LoVo (cell line): ENCODE measurements around the gene TDRD1.
A peak's percentile ranks its signal among the peaks of the same experiment; 100 is the strongest.

Experiments
- DNase-seq: peaks from one replicate; pipeline ENCODE4 v3.0.0-alpha.2; 2016; ENCODE audit warnings: low spot score

Gene TDRD1

DNA sequence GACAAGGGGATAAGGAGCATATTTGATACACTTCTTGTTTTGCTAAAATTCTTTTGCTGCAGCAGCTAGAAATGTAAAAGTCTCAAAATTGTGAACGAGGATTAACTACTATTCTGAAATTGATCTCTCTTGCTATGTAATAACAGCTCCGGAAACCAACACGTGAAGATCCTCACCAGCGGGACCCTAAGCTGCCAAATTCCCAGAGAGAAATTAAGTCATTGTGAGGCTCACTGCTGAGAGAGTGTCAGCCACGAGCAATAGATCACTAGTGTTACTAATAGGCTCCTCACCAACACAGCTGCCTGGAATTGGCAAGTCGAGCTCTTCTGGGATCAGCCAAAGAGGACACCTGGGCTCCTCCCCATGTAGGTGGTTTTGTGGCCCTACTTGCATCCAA, 54.3 kb downstream of the TDRD1 start:
- no peak for DNase-seq

DNA sequence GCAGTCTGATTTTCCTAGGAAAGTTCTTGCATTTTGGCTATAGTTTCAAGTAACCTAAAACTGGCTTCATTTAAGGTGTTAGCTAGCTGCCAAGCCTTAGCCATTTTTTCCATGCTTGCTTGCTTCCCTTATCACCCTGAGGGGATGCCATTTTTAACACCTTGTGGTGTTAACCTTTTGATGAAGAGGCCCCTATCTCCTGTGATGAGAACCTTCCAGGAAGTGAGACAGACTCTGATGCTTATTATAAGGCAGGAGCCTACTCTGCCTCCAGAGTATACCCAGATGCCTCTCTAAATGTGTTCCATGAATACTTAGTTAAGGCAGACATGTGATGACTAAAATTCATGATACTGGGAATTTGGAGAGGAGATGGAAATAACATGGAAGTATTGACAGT, 55.0 kb downstream of the TDRD1 start:
- DNase-seq: no peak

DNA sequence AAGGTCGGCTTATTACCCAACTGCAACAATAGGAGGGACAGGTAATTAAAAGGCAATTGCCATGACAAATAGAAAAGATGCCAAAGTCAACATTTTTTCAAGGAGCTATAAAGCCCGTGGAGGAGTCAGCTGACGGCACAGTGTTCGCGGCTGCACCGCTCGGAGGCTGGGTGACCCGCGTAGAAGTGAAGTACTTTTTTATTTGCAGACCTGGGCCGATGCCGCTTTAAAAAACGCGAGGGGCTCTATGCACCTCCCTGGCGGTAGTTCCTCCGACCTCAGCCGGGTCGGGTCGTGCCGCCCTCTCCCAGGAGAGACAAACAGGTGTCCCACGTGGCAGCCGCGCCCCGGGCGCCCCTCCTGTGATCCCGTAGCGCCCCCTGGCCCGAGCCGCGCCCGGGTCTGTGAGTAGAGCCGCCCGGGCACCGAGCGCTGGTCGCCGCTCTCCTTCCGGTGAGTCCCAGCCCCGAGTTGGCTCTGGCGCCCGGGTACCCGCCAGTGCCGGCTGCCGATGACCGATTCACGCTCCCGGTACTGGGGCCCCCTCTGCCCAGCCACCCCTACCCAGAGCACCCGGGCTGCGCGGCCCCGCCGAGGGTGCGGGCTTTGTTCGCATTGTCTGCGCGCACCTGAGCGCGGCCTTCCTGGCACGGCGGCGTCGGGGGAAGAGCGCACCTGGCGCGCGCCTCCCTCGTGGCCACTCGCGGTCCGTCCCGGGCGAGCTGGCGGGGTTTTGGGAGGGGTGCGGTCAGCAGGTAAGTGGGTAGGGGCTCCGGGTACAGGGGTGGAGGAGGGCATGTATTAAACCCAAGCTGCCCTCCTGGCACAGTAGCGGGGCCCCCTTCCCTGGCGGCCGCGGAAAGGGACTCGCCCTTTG, 60.2 kb downstream of the TDRD1 start, which contains the start of gene VWA2:
Gene VWA2 (plus strand): TSS at position 138 of the 877 bp plus-strand sequence. CDS start 9,460 bp downstream, outside the sequence.
- peak; percentile 59 for DNase-seq

DNA sequence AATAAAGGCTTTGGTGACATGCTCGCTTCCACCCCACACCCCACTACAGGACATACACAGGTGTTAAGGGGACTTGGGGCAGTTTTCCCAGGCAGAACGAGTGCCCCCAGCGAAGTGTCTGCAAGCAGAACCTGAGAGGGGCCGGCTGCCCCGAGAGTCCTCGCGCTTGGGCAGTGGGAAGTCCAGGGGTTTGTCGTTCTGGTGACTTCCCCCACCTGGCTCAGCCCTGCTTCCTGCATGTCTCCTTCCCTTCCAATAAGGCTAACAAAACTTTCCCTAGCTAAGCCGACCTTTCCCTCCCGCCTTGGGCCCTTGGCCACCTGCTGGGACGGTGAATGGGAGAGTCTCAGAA, 60.8 kb downstream of the TDRD1 start:
- DNase-seq: no peak

DNA sequence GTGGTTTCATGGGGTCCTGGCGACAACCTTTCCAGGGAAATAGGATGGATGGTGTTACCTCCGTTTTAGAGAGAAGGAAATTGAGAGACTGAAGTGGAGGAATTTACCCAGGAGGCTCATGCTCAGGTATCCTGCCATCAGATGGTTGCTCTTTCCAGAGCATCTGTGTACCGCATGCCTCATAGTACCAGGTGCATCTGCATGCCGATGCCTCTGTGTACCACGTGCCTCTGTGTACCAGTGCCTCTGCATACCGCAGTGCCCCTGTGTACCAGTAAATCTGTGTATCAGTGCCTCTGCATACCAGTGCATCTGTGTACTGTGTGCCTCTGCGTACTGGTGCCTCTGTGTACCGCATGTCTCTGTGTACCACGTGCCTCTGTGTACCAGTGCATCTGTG, 63.1 kb downstream of the TDRD1 start:
- DNase-seq: no peak

DNA sequence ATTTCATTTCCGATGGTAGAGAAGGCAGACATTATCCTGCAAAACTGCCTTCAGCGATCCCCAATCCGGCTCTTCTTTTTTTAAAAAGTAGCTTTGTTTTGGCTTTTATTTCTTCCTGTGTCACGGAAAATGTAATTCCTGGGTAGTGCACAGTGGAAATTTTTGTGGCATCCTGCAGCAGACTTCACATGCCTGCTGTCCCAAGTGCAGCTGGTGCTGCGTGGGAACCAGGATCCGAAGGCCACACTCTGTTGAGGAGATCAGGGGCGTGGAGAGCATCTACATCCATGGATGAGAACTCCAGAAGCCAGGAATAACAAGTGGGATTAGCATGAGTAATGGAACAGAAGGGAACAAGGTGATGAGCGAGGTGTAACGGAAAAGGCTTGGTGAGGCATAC, 64.5 kb downstream of the TDRD1 start:
- DNase-seq: no peak

DNA sequence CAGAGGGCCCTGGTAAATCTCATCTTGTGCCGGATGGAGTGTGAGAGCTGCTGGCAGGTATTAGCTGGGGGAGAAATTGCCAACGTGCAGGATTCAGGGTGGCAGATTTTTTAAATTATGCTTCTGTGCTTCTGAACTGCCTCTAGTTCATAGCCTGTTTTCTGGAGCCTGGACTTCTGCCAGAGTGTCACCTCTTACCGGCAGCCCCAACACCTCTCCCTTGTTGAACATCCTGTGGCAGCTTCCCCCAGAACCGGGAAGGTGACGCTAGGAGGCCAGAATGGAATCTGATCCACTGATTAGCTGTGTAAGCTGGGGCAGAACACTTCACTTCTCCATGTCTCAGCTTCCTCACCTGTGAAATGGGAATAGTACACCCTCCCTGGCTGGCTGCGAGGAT, 65.0 kb downstream of the TDRD1 start:
- DNase-seq: no peak

DNA sequence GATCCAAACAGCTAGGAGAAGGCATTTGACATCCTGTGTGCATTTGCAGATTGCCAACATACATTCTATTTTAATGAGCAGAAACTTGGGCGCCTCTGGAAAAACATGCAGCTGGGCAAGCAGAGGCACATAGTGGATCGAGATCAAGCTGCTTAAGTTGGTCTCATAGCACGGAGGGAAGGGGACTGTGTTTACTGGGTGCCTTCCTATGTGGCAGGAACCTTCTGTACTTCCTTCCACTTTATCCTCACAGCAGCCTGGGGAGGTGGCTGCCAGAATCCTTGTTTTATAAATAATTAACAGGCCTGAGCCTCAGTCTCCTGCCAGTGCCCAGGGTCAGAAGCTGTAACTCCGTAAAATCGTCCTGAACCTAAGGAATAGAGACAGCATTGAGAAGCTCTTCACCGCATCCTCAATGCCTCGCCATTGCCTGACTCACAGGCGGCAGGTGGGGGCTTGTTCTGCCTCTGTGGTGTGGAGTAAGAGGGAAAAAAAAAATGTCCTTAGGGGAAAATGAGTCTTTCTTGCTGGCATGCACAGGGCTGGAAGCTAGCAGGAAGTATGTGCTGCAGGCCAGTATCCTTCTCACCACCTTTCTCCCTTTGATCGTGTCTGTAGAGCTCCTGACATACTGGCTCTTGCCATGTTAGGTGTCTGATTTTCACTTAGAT, 66.1 kb downstream of the TDRD1 start:
- DNase-seq: peak; percentile 18

DNA sequence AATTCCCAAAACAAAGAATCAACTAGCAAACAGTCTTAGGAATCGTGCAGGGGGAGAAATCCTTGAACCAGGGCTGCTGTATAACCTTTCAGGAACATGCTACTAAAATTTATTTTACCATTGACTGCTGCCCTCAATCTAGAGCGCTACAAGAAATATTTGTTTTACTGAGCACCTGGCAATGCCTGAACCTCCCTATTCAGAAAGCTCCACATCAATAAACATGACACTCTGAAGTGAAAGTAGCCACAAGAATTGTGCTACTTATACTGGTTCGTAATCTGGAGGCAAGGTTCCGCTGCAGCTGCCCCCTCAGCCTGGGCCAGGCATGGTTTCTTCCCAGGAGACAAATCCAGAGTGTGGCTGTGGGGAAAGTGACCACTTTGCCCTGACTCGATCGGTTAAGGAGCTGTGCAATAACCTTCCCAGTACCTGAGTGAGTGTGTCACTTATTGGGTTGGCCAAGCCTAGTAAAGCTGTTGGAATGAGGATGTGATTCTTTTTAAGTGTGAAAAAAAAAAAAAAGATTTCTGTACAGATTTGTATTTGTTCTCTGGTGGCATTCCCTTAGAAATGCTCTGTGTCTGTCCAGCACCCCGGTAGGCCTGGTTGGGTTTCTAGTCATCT, 67.6 kb downstream of the TDRD1 start:
- DNase-seq: peak; percentile 81

DNA sequence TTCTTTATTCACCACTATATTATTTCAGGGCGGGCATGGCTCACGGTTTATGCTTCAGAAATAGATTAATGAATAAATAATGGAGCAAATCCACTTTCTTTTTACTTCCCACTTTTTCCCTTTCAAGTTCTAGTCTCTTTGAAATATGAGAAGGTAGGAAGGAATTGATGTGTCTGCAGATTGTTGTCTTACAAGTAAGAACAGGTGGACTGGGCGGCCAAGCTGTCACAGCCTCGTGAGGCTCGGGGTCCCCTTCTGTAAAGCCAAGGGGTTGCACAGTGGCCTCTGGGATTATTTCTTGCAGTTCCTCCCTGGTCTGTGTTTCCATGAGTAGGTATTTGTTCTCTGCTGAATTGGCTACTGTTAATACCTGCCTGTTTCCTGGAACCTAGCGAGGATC, 71.1 kb downstream of the TDRD1 start:
- DNase-seq: no peak

DNA sequence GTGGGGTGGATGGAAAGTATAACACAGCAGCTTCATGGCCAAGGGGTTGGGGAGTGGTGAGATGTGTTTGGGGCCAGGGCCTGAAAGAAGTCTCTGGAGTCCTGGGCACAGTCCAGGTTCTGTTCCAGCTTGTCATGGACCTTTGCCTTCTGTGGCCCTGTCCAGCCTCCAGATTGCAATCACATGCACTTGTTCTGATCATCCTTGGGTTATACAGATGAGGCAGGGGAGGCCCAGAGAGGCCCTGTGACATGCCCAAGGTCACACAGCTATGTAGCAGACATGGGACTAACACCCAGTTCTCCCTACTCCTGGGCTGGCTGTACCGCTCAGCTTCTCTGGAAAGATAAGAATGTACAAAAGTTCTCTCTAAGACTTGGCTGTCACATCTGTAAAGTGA, 71.6 kb downstream of the TDRD1 start:
- no peak for DNase-seq

DNA sequence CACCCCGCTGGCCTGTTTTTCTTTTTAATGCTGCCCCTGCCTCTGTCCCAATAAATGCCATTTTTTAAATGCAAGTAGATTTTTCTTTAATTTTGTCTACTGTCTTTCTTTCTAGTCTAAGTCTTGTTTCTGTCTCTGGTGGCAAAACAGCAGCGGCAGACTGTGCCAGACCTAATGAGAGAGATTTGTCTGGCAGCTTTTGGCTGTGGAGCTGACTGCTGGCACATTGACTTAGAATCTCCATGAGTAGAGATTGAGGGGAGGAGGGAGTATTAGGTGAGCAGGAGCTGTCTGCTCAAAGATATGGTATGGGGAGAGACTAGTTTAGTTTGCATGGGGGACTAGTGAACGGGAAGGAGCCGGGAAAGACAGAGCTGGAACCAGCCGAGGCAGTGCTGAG, 72.9 kb downstream of the TDRD1 start:
- no peak for DNase-seq

DNA sequence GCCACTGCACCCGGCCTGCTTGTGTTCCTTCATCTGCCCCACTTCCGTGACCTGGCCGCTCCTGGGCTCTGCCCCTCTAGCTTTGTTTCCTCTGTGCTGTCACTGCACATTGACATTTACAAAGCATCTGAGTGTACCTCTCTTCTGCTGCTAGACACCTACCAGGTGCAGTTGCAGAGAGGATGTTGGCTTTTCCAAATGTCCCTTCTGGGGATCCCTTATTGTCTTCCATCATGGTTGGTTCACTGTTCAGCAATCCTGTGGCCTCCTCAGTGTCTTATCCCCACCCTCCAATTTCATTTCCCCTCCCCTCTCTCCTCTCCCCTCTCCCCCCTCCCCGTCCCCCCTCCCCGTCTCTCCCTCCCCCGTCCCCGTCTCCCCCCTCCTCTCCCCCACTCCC, 73.7 kb downstream of the TDRD1 start:
- DNase-seq: no peak

DNA sequence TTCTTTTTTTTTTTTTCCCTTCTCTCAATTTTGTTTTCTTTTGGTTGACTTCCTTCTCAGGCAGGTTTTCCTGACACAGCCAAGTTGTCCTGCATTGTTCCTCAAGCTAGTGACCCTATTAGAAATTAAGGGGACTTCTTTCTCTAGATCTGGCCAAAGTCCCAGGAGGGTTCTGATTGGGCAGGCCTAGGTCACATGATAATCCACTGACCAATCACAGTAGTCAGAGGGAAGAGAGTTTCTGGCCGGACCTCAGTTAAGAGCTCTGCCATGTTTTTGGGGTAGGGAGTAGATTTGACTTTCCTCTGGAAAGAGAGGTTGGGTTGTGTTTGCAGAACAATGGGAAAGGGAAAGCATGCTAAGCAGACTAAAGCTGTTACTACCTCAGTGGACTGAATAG, 76.1 kb downstream of the TDRD1 start:
- DNase-seq: no peak

DNA sequence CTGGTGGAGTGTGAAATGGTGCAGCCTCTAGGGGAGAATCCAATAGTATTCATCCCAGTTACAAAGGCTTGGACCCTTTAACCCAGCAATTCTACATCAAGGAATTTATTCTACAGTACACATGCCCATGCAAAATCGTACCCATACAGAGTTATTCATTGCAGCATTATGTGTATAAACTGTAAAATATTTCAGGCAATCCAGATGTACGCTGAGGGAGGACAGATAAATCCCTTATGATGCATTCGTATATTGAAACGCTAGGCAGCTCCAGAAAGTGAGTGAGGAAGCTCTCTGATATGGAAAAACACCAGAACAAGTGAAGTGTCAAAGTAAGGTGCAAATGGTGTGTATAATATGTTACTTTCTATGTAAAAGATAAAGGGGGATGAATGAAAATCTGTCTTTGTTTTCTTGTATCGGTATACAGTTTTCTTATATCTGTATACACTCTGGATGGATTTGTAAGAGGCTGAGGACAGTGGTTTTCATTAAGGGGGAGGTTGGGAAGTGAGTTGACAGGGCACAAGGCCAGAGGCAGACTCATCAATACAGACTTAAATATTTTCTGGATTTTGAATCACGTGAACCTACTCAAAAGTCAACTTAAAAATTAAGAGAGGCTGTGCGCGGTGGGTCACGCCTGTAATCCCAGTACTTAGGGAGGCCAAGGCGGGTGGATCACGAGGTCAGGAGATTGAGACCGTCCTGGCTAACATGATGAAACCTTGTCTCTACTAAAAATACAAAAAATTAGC, 77.0 kb downstream of the TDRD1 start:
- no peak for DNase-seq

DNA sequence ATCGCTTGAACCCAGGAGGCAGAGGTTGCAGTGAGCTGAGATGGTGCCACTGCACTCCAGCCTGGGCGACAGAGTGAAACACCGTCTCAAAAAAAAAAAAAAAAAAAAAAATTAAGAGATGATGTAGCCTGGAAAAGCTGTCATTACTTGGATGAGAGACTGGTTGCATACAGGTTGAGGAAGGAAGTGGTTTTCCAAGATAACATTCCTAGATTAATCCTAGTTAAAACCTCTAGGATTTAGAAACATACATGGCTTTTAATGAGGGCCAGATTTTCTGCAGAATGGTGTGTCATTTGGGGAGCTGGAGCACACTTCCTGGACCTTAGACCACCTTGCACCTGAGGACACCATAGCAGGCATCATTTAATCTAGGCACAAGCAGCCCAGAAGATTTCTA, 77.7 kb downstream of the TDRD1 start:
- peak; percentile 24 for DNase-seq

DNA sequence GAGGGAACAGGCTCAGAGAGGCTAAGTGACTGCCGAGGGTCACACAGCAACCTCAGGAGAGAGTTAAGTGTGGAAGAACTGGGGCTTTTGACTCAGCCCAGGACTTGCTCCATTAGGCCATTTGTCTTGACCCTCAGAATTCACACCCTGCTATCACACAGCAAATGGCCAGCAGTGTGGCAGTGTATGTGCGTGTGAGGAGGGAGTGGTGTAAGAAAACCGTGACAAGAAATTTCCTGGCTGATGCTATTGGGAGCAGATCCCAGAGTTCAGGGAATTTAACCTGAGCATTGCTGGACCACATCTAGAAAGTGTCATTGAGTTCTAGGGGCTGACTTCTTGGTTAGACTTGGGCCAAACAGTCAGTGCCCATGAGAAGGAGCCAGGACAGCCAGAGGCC, 78.3 kb downstream of the TDRD1 start:
- no peak for DNase-seq

DNA sequence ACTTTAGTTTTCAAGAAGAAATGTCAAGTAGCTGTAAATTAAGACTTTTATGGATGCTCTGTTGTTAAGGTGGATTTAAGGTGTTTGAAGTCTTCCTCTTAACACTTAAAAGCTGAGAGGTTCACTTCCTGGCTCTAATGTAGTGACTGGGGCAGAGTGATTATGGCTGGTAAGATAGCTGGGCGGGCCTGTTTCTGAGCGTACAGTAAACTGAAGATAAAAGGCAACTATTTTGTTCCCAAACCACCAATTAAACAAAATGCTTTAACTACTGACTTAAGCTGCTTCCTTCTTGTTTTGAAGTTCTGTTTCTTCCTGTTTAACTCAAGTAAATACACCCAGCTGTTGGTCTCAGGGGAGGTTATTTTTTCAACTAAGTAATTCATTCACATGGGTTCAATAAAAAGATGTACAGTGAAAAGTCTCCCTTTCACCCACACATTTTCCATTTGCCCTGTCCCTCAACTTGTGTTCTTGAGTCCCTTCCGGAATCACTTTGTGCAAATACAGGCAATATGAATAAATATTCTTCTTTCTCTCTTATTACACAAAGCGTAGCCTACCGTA, 79.2 kb downstream of the TDRD1 start:
- DNase-seq: peak; percentile 59

DNA sequence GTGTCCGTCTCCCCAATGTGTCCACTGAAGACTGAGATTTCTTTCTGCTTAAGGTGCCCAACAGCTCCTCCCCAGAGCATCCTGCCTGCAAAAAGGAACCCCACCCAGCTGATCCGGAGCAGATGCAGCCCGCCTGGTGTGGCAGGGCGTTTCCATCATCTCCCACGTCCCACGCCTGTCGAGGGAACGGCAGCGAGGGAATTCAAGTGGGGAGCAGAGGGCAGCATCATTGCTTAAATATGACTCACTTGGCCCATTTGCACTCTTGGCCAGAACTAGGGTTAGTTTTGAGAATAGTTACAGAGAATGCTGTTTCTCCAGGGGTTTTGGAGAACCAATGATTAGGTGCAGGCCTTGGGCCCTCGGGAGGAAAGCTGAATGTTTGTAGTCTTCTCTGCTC, 80.7 kb downstream of the TDRD1 start:
- DNase-seq: no peak

DNA sequence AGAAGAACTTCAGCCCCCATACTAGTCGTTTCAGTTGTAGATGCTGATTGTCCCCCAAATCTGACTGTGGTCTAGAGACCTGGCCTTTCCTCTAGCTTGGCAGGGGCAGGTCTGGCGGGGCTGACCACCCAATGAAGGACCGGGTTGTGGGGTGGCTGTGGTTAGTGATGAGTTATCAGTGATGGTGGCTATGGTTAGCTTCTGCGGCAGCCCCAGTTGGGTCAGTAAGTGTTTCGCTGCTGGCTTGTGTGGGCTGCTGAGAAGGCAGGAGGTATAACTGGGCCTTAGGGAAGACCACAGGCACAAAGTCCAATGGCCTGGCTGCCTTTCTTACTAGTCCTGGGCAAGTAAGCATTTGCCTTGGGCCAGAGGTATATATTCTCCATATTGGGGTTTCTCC, 81.2 kb downstream of the TDRD1 start:
- DNase-seq: no peak

DNA sequence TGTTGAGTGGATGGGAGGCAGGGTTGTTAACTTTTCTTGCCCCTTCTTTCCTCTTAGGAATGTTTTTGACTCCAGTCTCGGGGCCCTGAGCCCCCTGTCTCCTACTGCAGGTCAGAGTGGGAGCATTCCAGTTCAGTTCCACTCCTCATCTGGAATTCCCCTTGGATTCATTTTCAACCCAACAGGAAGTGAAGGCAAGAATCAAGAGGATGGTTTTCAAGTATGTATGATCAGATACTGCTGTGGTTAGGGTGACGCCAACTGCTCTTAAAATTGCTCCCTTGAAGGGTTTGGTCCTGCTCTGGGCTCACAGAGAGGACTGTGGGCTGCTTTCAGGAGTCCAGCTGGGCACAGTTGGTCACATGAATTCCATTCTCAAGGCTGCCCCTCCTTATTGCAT, 81.9 kb downstream of the TDRD1 start:
- DNase-seq: no peak

DNA sequence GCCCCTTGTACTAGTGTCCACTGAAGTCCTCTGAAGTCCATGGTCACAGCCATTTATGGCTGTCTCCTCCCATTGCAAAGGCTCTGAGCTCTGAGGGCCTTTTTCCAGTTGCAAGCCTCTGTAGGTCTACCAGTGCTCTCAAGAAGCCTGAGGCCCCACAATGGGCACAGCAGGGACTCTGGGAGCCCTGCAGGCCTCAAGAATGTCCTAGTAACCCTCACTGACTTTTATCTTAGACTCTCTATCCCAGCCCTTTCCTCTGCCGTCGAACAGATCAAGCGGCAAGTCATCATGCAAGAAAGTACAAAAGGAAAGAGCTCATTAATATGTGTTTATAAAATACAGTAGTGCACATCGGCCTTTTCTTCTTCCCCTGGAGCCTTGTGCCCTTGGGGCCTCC, 83.3 kb downstream of the TDRD1 start:
- DNase-seq: no peak
